Liver (tissue), 3 donors: ENCODE results near the gene ATXN10.

Source experiments
- CTCF ChIP-seq: fragments of 150-350 bp; IDR thresholded peaks from 2 replicates; pipeline ENCODE4 v1.5.1; 2017; ENCODE audit warnings: improper control_type of control experiment, low read depth, low read length; ENCODE audit not compliant: missing input control
- JUND ChIP-seq, 2 donors: IDR thresholded peaks; 2 replicates each; pipeline ENCODE4 v1.6.1; 2016; ENCODE audit warnings: antibody characterized with exemption in 2 of 2
- RXRA ChIP-seq, 2 donors: IDR thresholded peaks; 2 replicates each; pipeline ENCODE4 v1.6.1; 2017 to 2018; ENCODE audit warnings: antibody characterized with exemption in 2 of 2, mild to moderate bottlenecking in 1 of 2
- SP1 ChIP-seq: IDR thresholded peaks from 2 replicates; pipeline ENCODE4 v1.6.1; 2018; ENCODE audit warnings: antibody characterized with exemption, mild to moderate bottlenecking
- TAF1 ChIP-seq: conservative IDR thresholded peaks from 2 replicates; pipeline ENCODE4 v1.6.1; 2016; ENCODE audit warnings: antibody characterized with exemption, mild to moderate bottlenecking
- TF ChIP-seq, protein P1 (sequence below): IDR thresholded peaks from 2 replicates; pipeline ENCODE4 v1.6.1; 2016; ENCODE audit warnings: antibody characterized with exemption
- TF ChIP-seq, protein P2 (sequence below): IDR thresholded peaks from 2 replicates; pipeline ENCODE4 v1.6.1; 2016; ENCODE audit warnings: antibody characterized with exemption
- TF ChIP-seq, protein P3 (sequence below): IDR thresholded peaks from 2 replicates; pipeline ENCODE4 v1.6.1; 2016; ENCODE audit warnings: antibody characterized with exemption, mild to moderate bottlenecking
- donor health status: healthy.
- donor health status: healthy.

GRCh38 chr22:45877036-45877380, 205.4 kb downstream of the ATXN10 start:
- TF ChIP-seq, protein P1, sequence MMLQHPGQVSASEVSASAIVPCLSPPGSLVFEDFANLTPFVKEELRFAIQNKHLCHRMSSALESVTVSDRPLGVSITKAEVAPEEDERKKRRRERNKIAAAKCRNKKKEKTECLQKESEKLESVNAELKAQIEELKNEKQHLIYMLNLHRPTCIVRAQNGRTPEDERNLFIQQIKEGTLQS, result no peak
- TF ChIP-seq CTCF (no peak), JUND (IDR thresholded peaks at IDR 0.05) (no peak), TAF1 (no peak), SP1 (no peak), RXRA (IDR thresholded peaks at IDR 0.05) (no peak)
- TF ChIP-seq, protein P2, sequence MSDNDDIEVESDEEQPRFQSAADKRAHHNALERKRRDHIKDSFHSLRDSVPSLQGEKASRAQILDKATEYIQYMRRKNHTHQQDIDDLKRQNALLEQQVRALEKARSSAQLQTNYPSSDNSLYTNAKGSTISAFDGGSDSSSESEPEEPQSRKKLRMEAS, result no peak
- TF ChIP-seq, protein P3, sequence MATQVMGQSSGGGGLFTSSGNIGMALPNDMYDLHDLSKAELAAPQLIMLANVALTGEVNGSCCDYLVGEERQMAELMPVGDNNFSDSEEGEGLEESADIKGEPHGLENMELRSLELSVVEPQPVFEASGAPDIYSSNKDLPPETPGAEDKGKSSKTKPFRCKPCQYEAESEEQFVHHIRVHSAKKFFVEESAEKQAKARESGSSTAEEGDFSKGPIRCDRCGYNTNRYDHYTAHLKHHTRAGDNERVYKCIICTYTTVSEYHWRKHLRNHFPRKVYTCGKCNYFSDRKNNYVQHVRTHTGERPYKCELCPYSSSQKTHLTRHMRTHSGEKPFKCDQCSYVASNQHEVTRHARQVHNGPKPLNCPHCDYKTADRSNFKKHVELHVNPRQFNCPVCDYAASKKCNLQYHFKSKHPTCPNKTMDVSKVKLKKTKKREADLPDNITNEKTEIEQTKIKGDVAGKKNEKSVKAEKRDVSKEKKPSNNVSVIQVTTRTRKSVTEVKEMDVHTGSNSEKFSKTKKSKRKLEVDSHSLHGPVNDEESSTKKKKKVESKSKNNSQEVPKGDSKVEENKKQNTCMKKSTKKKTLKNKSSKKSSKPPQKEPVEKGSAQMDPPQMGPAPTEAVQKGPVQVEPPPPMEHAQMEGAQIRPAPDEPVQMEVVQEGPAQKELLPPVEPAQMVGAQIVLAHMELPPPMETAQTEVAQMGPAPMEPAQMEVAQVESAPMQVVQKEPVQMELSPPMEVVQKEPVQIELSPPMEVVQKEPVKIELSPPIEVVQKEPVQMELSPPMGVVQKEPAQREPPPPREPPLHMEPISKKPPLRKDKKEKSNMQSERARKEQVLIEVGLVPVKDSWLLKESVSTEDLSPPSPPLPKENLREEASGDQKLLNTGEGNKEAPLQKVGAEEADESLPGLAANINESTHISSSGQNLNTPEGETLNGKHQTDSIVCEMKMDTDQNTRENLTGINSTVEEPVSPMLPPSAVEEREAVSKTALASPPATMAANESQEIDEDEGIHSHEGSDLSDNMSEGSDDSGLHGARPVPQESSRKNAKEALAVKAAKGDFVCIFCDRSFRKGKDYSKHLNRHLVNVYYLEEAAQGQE, result no peak
